Prostate gland (tissue), 2 donors: Measurements from ENCODE around the gene THSD4.

Experiments used
- POLR2A ChIP-seq: fragments of 450-650 bp; IDR thresholded peaks from one replicate; pipeline ENCODE4 v1.6.1; 2016; ENCODE audit warnings: antibody characterized with exemption, mild to moderate bottlenecking
- POLR2AphosphoS5 ChIP-seq: sonication (generic); formaldehyde crosslinking; IDR thresholded peaks from one replicate; pipeline ENCODE4 v1.6.1; 2017; ENCODE audit warnings: antibody characterized with exemption
- TF ChIP-seq, protein P1 (sequence below), 4 experiments: fragments of 200-600 bp in 2 of 4; fragments of 450-650 bp in 2 of 4; sonication (generic) in 2 of 4; IDR thresholded peaks; 1 replicate in 3 of 4; 2 replicates in 1 of 4; pipeline ENCODE4 v1.5.1; 2016 to 2019; ENCODE audit warnings: antibody characterized with exemption in 4 of 4, mild to moderate bottlenecking in 2 of 4, moderate library complexity in 2 of 4

DNA sequence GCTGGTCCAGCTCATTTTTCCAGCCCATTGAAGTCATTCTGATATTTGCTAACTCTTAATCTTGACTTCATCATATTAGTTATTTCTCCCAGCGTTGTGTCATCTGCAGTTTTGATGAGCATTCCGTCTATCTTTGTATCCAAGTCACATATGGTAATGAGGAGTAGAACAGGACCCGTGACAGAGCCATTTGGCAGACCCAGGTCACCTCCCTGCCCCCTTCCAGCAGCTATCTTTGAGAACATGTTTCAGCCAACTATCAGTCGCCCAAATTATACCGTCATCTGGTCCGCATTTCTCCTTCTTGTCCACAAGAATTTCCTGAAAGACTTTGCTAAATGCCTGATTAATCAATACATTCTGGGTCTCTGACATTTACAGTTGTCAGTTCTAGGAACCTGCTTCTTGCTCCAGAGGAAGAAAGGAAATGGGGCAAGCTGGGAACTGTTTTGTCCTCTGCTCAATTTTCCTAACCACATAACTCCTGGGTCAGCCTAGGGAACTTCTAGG is 347.9 kb downstream of the THSD4 start:
- TF ChIP-seq, protein P1, sequence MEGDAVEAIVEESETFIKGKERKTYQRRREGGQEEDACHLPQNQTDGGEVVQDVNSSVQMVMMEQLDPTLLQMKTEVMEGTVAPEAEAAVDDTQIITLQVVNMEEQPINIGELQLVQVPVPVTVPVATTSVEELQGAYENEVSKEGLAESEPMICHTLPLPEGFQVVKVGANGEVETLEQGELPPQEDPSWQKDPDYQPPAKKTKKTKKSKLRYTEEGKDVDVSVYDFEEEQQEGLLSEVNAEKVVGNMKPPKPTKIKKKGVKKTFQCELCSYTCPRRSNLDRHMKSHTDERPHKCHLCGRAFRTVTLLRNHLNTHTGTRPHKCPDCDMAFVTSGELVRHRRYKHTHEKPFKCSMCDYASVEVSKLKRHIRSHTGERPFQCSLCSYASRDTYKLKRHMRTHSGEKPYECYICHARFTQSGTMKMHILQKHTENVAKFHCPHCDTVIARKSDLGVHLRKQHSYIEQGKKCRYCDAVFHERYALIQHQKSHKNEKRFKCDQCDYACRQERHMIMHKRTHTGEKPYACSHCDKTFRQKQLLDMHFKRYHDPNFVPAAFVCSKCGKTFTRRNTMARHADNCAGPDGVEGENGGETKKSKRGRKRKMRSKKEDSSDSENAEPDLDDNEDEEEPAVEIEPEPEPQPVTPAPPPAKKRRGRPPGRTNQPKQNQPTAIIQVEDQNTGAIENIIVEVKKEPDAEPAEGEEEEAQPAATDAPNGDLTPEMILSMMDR (IDR thresholded peaks at IDR 0.05), result no peak
- TF ChIP-seq POLR2A (no peak), POLR2AphosphoS5 (no peak)
